Measurements from ENCODE around the gene ARHGEF40.

ARHGEF40 gene

DNA sequence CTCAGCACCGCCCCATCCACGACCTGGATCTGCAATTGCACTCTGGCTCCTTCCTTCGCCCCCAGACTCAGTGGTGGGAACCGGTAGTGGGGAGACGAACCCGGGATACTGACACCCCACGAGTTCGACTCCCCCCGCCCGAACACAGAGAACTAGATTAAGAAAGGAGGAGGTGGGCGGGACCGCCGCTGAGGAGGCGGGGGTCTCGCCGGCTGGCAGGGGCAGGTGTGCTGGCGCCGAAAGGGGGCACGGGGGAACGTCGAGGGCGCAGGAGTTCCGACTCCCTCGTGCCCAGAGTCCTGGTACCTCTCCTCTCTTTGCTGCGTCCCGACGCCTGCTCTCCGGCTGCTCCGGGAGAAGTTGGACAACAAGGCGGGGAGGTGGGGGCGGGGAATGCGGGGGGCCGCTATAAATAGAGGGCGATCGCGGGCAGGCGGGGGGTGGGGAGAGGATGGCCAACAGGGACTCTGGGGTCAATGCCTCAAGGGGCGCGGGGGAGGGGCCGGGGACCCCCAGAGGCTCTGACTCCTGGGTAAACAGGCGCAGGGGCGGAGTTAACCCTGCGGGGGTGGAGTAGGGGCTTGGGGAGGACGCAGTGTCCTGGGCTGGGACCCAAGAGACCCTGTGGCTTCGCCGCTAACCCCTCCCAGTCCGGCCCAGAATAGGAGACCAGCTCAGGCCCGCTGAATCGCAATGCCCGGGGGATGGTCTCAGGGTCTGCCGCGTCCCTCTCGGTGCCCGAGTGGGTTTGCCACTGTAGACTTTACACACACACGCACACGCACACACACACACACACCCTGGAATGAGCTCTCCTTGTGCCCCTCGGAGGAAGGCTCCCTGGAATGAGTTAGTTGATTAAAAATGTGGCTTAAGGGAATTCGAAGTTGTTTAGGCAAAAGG is 44.5 kb upstream of the ARHGEF40 start:
- Histone ChIP-seq H3K4me2 (ENCODE audit: low read depth, low read length, poor library complexity, severe bottlenecking) (no peak overlapping the region), H3K27ac (ENCODE audit: low read depth, low read length) (no peak overlapping the region), H3K36me3 (ENCODE audit: low read length) (no peaks in the 10 kb centered on the region), H3K9ac (ENCODE audit: low read length) (no peak overlapping the region), H2AFZ (ENCODE audit: low read depth, low read length, severe bottlenecking) (no peak overlapping the region), H3K9me2 (replicated peaks; ENCODE audit: insufficient read depth, low read length) (no peaks in the 10 kb centered on the region), H4K20me1 (ENCODE audit: low read depth, low read length) (no peaks in the 10 kb centered on the region), H3K4me3 (ENCODE audit: insufficient read depth, low read length, poor library complexity, severe bottlenecking) (no peak overlapping the region), H3K79me2 (ENCODE audit: insufficient read depth, low read length) (no peaks in the 10 kb centered on the region), H3K9me3 (ENCODE audit: insufficient read depth, low read length) (no peaks in the 10 kb centered on the region), H3F3A (ENCODE audit: insufficient read depth) (no peaks in the 10 kb centered on the region), H3K27me3 (ENCODE audit: low read length) (no peaks in the 10 kb centered on the region)
- TF ChIP-seq, protein P1, sequence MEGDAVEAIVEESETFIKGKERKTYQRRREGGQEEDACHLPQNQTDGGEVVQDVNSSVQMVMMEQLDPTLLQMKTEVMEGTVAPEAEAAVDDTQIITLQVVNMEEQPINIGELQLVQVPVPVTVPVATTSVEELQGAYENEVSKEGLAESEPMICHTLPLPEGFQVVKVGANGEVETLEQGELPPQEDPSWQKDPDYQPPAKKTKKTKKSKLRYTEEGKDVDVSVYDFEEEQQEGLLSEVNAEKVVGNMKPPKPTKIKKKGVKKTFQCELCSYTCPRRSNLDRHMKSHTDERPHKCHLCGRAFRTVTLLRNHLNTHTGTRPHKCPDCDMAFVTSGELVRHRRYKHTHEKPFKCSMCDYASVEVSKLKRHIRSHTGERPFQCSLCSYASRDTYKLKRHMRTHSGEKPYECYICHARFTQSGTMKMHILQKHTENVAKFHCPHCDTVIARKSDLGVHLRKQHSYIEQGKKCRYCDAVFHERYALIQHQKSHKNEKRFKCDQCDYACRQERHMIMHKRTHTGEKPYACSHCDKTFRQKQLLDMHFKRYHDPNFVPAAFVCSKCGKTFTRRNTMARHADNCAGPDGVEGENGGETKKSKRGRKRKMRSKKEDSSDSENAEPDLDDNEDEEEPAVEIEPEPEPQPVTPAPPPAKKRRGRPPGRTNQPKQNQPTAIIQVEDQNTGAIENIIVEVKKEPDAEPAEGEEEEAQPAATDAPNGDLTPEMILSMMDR (IDR thresholded peaks at IDR 0.05; ENCODE audit: insufficient read depth, low read length, poor library complexity, severe bottlenecking) = no peak
- TF ChIP-seq EZH2phosphoT487 (conservative IDR thresholded peaks at IDR 0.05; ENCODE audit: low read length) = no peak

DNA sequence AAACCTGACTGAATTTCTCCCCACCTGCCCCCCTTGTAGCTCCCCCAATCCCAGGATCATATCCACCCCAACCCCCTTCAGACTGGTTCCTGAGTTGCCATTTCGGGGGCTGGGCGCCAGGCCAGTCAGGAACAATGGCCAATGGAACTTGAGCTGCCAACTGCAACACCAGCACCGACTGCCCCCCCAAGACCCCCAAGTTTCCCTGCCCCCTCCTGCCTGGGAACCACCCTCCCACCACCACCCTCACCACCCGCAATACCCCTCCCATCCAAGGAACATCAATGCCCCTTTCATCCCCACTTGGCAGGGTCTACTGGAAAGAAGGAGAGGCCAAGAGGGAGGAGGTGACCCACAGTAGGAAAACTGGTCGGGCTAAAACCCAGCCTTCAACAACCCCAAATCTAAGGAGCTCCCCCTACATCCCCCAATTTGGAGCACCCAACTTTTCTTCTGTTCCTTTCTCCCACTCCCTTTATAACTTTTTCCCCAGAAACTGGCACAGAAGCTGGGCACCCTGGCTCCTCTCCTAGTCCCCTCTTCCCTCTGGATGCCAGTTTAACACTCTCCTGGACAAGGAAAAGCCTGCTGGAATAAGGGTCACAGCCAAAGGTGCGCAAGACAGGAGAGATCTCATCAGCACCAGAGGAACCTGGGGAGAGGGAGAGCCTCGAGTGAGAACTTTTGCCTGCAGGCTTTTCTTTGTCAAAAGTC is 43.7 kb upstream of the ARHGEF40 start:
- H2AFZ ChIP-seq (ENCODE audit: low read depth, low read length, severe bottlenecking) = no peak overlapping the region
- H3F3A ChIP-seq (ENCODE audit: insufficient read depth) = no peaks in the 10 kb centered on the region
- H3K27ac ChIP-seq (ENCODE audit: low read depth, low read length) = no peak overlapping the region

DNA sequence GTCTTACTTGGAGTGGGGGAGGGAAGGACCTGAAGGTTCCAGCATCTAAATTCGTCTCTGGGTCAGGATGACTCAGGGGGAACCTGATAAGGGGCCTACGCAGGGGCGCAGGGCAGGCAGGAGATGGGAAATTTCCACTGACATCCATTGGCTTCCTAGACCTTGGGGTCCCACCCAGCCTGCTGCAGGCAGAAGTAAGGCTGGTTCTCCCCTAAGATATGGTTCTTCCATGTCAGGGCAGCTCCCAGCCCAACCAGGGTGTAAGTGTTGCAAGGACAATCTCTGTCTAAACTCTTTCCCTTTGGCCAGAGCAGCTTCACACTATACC is 43.2 kb upstream of the ARHGEF40 start:
- no peaks in the 10 kb centered on the region for H3F3A ChIP-seq (ENCODE audit: insufficient read depth)
- no peak overlapping the region for H3K9ac ChIP-seq (ENCODE audit: low read length)
- TF ChIP-seq, protein P1 (IDR thresholded peaks at IDR 0.05; ENCODE audit: insufficient read depth, low read length, poor library complexity, severe bottlenecking) = no peak
- TF ChIP-seq EZH2phosphoT487 (conservative IDR thresholded peaks at IDR 0.05; ENCODE audit: low read length) = no peak
- H3K9me2 ChIP-seq (replicated peaks; ENCODE audit: insufficient read depth, low read length) = no peaks in the 10 kb centered on the region
- H3K36me3 ChIP-seq (ENCODE audit: low read length) = no peaks in the 10 kb centered on the region
- H4K20me1 ChIP-seq (ENCODE audit: low read depth, low read length) = no peaks in the 10 kb centered on the region
- H3K79me2 ChIP-seq (ENCODE audit: insufficient read depth, low read length) = no peaks in the 10 kb centered on the region
- H3K9me3 ChIP-seq (ENCODE audit: insufficient read depth, low read length) = no peaks in the 10 kb centered on the region
- no peak overlapping the region for H3K4me3 ChIP-seq (ENCODE audit: insufficient read depth, low read length, poor library complexity, severe bottlenecking)
- no peak overlapping the region for H2AFZ ChIP-seq (ENCODE audit: low read depth, low read length, severe bottlenecking)
- H3K27ac ChIP-seq (ENCODE audit: low read depth, low read length) = no peak overlapping the region
- no peak overlapping the region for H3K4me2 ChIP-seq (ENCODE audit: low read depth, low read length, poor library complexity, severe bottlenecking)
- H3K27me3 ChIP-seq (ENCODE audit: low read length) = no peaks in the 10 kb centered on the region

More for the DNA sequence above, 43.7 kb upstream of the ARHGEF40 start:
- no peaks in the 10 kb centered on the region for H3K9me2 ChIP-seq (replicated peaks; ENCODE audit: insufficient read depth, low read length)
- no peak overlapping the region for H3K9ac ChIP-seq (ENCODE audit: low read length)
- H3K36me3 ChIP-seq (ENCODE audit: low read length) = no peaks in the 10 kb centered on the region
- TF ChIP-seq, protein P1 (IDR thresholded peaks at IDR 0.05; ENCODE audit: insufficient read depth, low read length, poor library complexity, severe bottlenecking) = no peak
- no peak for TF ChIP-seq EZH2phosphoT487 (conservative IDR thresholded peaks at IDR 0.05; ENCODE audit: low read length)
- H3K27me3 ChIP-seq (ENCODE audit: low read length) = no peaks in the 10 kb centered on the region
- H3K4me3 ChIP-seq (ENCODE audit: insufficient read depth, low read length, poor library complexity, severe bottlenecking) = no peak overlapping the region
- H3K79me2 ChIP-seq (ENCODE audit: insufficient read depth, low read length) = no peaks in the 10 kb centered on the region
- H3K9me3 ChIP-seq (ENCODE audit: insufficient read depth, low read length) = no peaks in the 10 kb centered on the region
- no peak overlapping the region for H3K4me2 ChIP-seq (ENCODE audit: low read depth, low read length, poor library complexity, severe bottlenecking)
- no peaks in the 10 kb centered on the region for H4K20me1 ChIP-seq (ENCODE audit: low read depth, low read length)
